Neuronal stem cell (in vitro differentiated cells): ENCODE results near the gene PMPCA.
A peak's percentile ranks its signal among the peaks of the same experiment; 100 is the strongest.

Source experiments
- DNase-seq: peaks from one replicate; pipeline ENCODE4 v3.0.0-alpha.2; 2013; ENCODE audit warnings: low spot score
- H2AFZ ChIP-seq: one replicate; pipeline ENCODE4 v1.6.1; 2013; ENCODE audit warnings: mild to moderate bottlenecking, low read length, inconsistent platforms
- H2AK5ac ChIP-seq: 2 replicates; pipeline ENCODE4 v1.6.1; 2013; ENCODE audit warnings: low read depth, mild to moderate bottlenecking, inconsistent platforms, low read length, moderate library complexity, mixed read lengths
- H2BK120ac ChIP-seq: 2 replicates; pipeline ENCODE4 v1.6.1; 2013; ENCODE audit warnings: low read depth, mild to moderate bottlenecking, inconsistent platforms, low read length, moderate library complexity, mixed read lengths
- H2BK12ac ChIP-seq: one replicate; pipeline ENCODE4 v1.6.1; 2013; ENCODE audit warnings: low read length, inconsistent platforms
- H2BK15ac ChIP-seq: 2 replicates; pipeline ENCODE4 v1.6.1; 2013; ENCODE audit warnings: mild to moderate bottlenecking, low read length, inconsistent platforms, mixed read lengths
- H2BK5ac ChIP-seq: one replicate; pipeline ENCODE4 v1.6.1; 2013; ENCODE audit warnings: inconsistent platforms, mild to moderate bottlenecking, low read length, moderate library complexity
- H3K14ac ChIP-seq: one replicate; pipeline ENCODE4 v1.6.1; 2013; ENCODE audit warnings: low read length, inconsistent platforms
- H3K18ac ChIP-seq: 2 replicates; pipeline ENCODE4 v1.6.1; 2013; ENCODE audit warnings: low read length, inconsistent platforms
- H3K23ac ChIP-seq: 2 replicates; pipeline ENCODE4 v1.6.1; 2013; ENCODE audit warnings: low read depth, mild to moderate bottlenecking, mixed read lengths, low read length, inconsistent platforms; ENCODE audit not compliant: poor library complexity
- H3K27ac ChIP-seq: replicated peaks from 3 replicates; pipeline ENCODE4 v1.5.1; 2013; ENCODE audit warnings: low read length, inconsistent platforms
- H3K27me3 ChIP-seq, 3 experiments: 2 replicates each; pipeline ENCODE4 v1.6.1; 2013; ENCODE audit warnings: low read length in 3 of 3, mild to moderate bottlenecking in 2 of 3, inconsistent platforms in 1 of 3, low read depth in 1 of 3, mixed read lengths in 1 of 3, moderate library complexity in 1 of 3; ENCODE audit not compliant: control insufficient read depth in 3 of 3, insufficient read depth in 3 of 3
- H3K36me3 ChIP-seq, 2 donors: replicated peaks in 1 of 2; 2 replicates each; pipeline ENCODE4 v1.6.1; 2013; ENCODE audit warnings: low read length in 2 of 2; ENCODE audit not compliant: control insufficient read depth in 2 of 2, insufficient read depth in 2 of 2
- H3K4ac ChIP-seq: 2 replicates; pipeline ENCODE4 v1.6.1; 2013; ENCODE audit warnings: inconsistent platforms, mild to moderate bottlenecking, low read length, moderate library complexity
- H3K4me1 ChIP-seq, 2 donors: 1 replicate in 1 of 2; 2 replicates in 1 of 2; pipeline ENCODE4 v1.6.1; 2013; ENCODE audit warnings: low read length in 2 of 2, low read depth in 1 of 2; ENCODE audit not compliant: control insufficient read depth in 2 of 2, insufficient read depth in 1 of 2
- H3K4me2 ChIP-seq: one replicate; pipeline ENCODE4 v1.6.1; 2013; ENCODE audit warnings: mild to moderate bottlenecking, low read length, inconsistent platforms; ENCODE audit not compliant: insufficient read depth, poor library complexity, severe bottlenecking
- H3K4me3 ChIP-seq, 2 donors: 2 replicates each; pipeline ENCODE4 v1.5.1; 2013; ENCODE audit warnings: low read length in 2 of 2, mild to moderate bottlenecking in 2 of 2, inconsistent platforms in 1 of 2, moderate library complexity in 1 of 2
- H3K79me1 ChIP-seq: one replicate; pipeline ENCODE4 v1.6.1; 2013; ENCODE audit warnings: low read depth, mild to moderate bottlenecking, inconsistent platforms, low read length, moderate library complexity
- H3K9ac ChIP-seq: one replicate; pipeline ENCODE4 v1.6.1; 2013; ENCODE audit warnings: mild to moderate bottlenecking, low read depth, low read length, inconsistent platforms; ENCODE audit not compliant: poor library complexity
- H3K9me3 ChIP-seq, 2 donors: replicated peaks in 1 of 2; 2 replicates each; pipeline versions ENCODE3 to v1.6.1; 2013; ENCODE audit warnings: low read length in 2 of 2, mild to moderate bottlenecking in 2 of 2, inconsistent platforms in 1 of 2, low read depth in 1 of 2, mixed read lengths in 1 of 2, moderate library complexity in 1 of 2; ENCODE audit not compliant: control insufficient read depth in 2 of 2, insufficient read depth in 1 of 2
- H4K8ac ChIP-seq: one replicate; pipeline ENCODE4 v1.6.1; 2013; ENCODE audit warnings: low read depth, mild to moderate bottlenecking, inconsistent platforms, low read length, moderate library complexity
- H4K91ac ChIP-seq: one replicate; pipeline ENCODE4 v1.6.1; 2013; ENCODE audit warnings: low read length, low read depth, mild to moderate bottlenecking, inconsistent platforms; ENCODE audit not compliant: poor library complexity
- WGBS, 2 donors: extraction: QIAGEN DNeasy Blood & Tissue Kit; methylation state at CpG; one replicate each; pipeline ENCODE4 v1.1.7; 2013; ENCODE audit warnings: missing lambda C conversion rate in 2 of 2, mixed read lengths in 1 of 2; ENCODE audit not compliant: insufficient read length in 2 of 2, insufficient replicate concordance in 1 of 2; ENCODE audit errors: extremely low coverage in 2 of 2; 5-methylcytosine and 5-hydroxymethylcytosine counted together

PMPCA gene

GRCh38 chr9:136455043-136456002, 44.9 kb downstream of the PMPCA start:
- WGBS, 2 donors = no CpG with 5 or more reads among the region's 43 CpGs
- H3K36me3 ChIP-seq = peaks cover 61 to 89% of the 10 kb centered on the region in 2 donors
- H2BK12ac ChIP-seq = no peak overlapping the region
- H3K4me2 ChIP-seq = no peak overlapping the region
- no peak overlapping the region for H4K8ac ChIP-seq
- H3K27me3 ChIP-seq = no peaks in the 10 kb centered on the region
- H2AFZ ChIP-seq = no peak overlapping the region
- no peak overlapping the region for H2AK5ac ChIP-seq
- no peak overlapping the region for H2BK5ac ChIP-seq
- DNase-seq = no peak
- H3K14ac ChIP-seq = no peak overlapping the region
- no peaks in the 10 kb centered on the region for H3K9me3 ChIP-seq
- no peak overlapping the region for H2BK15ac ChIP-seq
- H2BK120ac ChIP-seq = no peak overlapping the region
- H3K79me1 ChIP-seq = peaks cover 3% of the 10 kb centered on the region
- no peak overlapping the region for H3K4ac ChIP-seq
- H3K18ac ChIP-seq = no peak overlapping the region
- no peaks in the 10 kb centered on the region for H3K4me1 ChIP-seq
- no peak overlapping the region for H3K27ac ChIP-seq
- H3K4me3 ChIP-seq = peak overlapping the region in 1 of 2 donors; percentile 37
- peak overlapping the region; percentile 30 for H3K9ac ChIP-seq
- H4K91ac ChIP-seq = no peak overlapping the region
- no peak overlapping the region for H3K23ac ChIP-seq

- H3K4ac ChIP-seq = no peak overlapping the region
- H2BK15ac ChIP-seq = no peak overlapping the region
- no peak overlapping the region for H3K23ac ChIP-seq
- no peak overlapping the region for H3K4me3 ChIP-seq
- no peak overlapping the region for H4K91ac ChIP-seq
- no peaks in the 10 kb centered on the region for H3K9me3 ChIP-seq
- H2AK5ac ChIP-seq = no peak overlapping the region
- H3K14ac ChIP-seq = no peak overlapping the region
- WGBS, 2 donors = no CpG with 5 or more reads among the region's 9 CpGs
- H2BK5ac ChIP-seq = no peak overlapping the region
- H2BK120ac ChIP-seq = no peak overlapping the region
- H3K18ac ChIP-seq = no peak overlapping the region
- H3K27ac ChIP-seq = no peak overlapping the region
- no peak for DNase-seq
- peaks cover 2% of the 10 kb centered on the region for H3K79me1 ChIP-seq
- no peak overlapping the region for H4K8ac ChIP-seq
- no peak overlapping the region for H3K4me2 ChIP-seq
- H3K36me3 ChIP-seq = peaks cover 57 to 89% of the 10 kb centered on the region in 2 donors
- no peaks in the 10 kb centered on the region for H3K4me1 ChIP-seq
- H3K9ac ChIP-seq = no peak overlapping the region
- H2BK12ac ChIP-seq = no peak overlapping the region
- H2AFZ ChIP-seq = no peak overlapping the region
- H3K27me3 ChIP-seq = no peaks in the 10 kb centered on the region
These were observed 45.8 kb downstream of the PMPCA start for GRCh38 chr9:136456258-136456657.

DNA sequence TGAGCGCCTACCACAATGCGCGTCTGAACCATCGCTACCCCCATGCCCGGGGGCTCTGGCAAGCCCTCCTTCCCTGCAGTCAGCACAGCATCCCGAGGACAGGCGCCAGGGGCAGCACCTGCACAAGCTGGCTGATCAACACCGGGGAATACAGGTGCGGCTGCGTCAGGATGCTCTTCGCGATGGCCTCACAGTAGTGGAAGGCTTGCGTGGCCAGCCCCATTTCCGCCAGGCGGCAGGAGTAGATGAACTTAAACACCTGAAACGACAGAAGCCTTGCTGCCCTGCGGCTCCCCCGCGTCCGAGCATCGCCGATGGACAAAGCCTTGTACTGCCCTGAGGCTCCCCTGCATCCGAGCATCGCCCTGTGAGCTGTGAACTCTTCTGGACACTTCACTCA, 46.9 kb downstream of the PMPCA start:
- Histone ChIP-seq H2BK12ac (no peak overlapping the region), H2AFZ (no peak overlapping the region), H2BK5ac (no peak overlapping the region), H3K23ac (no peak overlapping the region), H3K18ac (no peak overlapping the region), H3K4me3 (no peak overlapping the region), H3K27ac (no peak overlapping the region), H3K27me3 (no peaks in the 10 kb centered on the region), H3K9me3 (no peaks in the 10 kb centered on the region), H3K4me2 (no peak overlapping the region), H3K4ac (no peak overlapping the region), H2BK15ac (no peak overlapping the region), H2BK120ac (no peak overlapping the region), H3K9ac (no peak overlapping the region), H4K91ac (no peak overlapping the region), H3K4me1 (no peaks in the 10 kb centered on the region), H2AK5ac (no peak overlapping the region), H3K14ac (no peak overlapping the region), H3K79me1 (peaks cover 2% of the 10 kb centered on the region), H4K8ac (no peak overlapping the region), H3K36me3 (peaks cover 58 to 92% of the 10 kb centered on the region in 2 donors)
- no CpG with 5 or more reads among the region's 24 CpGs for WGBS, 2 donors
- DNase-seq = no peak

DNA sequence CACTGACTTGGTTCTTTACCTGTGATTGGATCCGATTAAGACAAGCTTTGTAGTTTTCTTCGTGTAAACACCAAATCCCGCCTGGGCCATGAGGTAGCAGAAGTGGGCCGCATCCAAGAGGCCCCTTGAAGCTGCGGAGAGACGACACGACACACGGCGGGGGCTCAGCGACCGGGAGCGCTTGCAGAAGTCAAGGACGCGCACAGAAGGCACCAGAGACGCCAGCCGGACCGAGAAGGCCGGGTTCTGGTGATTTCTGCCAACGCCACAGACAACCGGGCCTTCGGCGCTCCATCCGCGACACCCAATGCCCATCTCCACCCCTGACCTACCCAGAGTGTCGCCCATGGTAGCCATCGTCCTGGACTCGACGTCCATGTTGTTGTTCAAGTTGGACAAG, 49.0 kb downstream of the PMPCA start:
- no peak overlapping the region for H3K4ac ChIP-seq
- no peaks in the 10 kb centered on the region for H3K9me3 ChIP-seq
- peaks cover 6% of the 10 kb centered on the region for H3K79me1 ChIP-seq
- no peak overlapping the region for H3K9ac ChIP-seq
- H2BK12ac ChIP-seq = no peak overlapping the region
- no peaks in the 10 kb centered on the region for H3K27me3 ChIP-seq
- H2AFZ ChIP-seq = no peak overlapping the region
- no CpG with 5 or more reads among the region's 28 CpGs for WGBS, 2 donors
- H4K91ac ChIP-seq = no peak overlapping the region
- no peak overlapping the region for H3K4me3 ChIP-seq
- no peak overlapping the region for H2BK15ac ChIP-seq
- no peaks in the 10 kb centered on the region for H3K4me1 ChIP-seq
- no peak overlapping the region for H3K18ac ChIP-seq
- no peak overlapping the region for H2AK5ac ChIP-seq
- H3K36me3 ChIP-seq = peaks cover 64 to 98% of the 10 kb centered on the region in 2 donors
- no peak overlapping the region for H3K14ac ChIP-seq
- no peak overlapping the region for H3K27ac ChIP-seq
- no peak overlapping the region for H2BK5ac ChIP-seq
- H3K4me2 ChIP-seq = no peak overlapping the region
- H3K23ac ChIP-seq = peak overlapping the region; percentile 95
- no peak overlapping the region for H2BK120ac ChIP-seq
- no peak for DNase-seq
- no peak overlapping the region for H4K8ac ChIP-seq
